RPMI8226 (cell line): ENCODE measurements around the gene CAMK4.
"Not testable (repeated sequence)": the region's sequence is repeated elsewhere in the genome, so short reads cannot be mapped to it uniquely, and the experiment has no call there.

Experiments
- DNase-seq: peaks from one replicate; pipeline ENCODE4 v3.0.0-alpha.2; 2015

The CAMK4 gene

DNA sequence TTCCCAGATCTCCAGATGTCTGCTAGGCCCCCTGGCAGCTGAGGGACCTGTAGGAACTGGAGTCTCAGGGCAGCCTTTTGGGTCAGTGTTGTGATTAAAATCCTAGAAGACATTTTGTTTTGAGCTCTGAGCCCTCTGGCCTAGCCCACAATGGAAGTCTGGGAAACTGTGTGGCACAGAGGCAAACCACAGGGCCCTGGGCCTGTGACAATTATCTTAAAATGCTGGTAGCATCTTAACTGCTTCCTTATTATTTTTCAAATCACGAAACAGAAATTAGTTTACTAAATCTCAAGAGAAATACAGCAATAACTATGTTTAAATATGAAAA, 162.6 kb downstream of the CAMK4 start:
- no peak for DNase-seq

DNA sequence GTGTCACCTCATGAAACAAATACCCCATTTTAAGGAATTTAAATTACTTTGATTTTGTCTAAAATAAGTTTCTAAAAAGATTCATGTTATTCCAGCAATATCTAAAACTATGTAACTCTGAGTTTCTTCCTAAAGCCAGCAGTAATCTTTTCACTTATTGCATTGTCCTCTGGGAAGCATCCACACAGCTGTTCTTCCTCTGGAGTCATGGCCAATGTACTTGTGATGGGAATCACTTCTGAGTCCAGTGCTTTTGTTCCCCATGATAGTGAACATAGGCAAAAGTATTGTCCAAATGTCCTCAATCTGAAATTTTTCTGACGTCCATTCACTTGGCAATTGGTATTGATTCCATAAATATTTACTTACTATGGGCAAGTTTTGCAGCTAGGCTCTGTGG, 163.2 kb downstream of the CAMK4 start:
- DNase-seq, result no peak

DNA sequence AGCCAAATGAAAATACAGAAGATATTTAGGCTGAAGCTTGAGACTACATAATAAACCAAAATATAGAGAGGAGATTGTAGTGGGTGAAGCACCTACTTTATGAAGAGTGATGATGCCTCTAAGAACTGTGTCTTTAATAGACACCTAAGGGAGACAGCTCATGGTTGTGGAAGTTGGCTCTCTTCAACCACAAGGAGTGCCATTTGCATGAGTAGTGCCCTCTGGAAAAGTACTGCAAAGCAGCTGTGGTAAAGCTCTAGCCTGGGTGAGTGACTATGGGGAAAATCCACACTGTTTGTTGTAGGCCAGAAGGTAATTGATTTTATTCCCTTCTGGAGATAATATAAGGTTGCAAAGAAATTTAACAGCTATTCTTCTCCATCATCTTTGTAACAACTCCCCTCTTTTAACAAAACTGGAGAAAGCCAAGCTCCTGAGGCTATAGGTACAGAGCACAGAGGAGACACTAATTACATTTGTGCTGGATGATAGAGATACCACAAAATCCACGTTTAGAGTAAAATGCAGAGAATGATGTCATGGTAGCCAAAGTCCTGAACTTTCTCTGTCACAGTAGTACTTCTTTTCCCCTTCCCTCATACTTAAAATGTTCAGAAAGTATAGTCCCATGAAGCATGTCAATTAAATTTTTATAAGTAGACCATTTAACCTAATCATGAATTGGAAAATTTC, 165.4 kb downstream of the CAMK4 start:
- DNase-seq, result no peak

DNA sequence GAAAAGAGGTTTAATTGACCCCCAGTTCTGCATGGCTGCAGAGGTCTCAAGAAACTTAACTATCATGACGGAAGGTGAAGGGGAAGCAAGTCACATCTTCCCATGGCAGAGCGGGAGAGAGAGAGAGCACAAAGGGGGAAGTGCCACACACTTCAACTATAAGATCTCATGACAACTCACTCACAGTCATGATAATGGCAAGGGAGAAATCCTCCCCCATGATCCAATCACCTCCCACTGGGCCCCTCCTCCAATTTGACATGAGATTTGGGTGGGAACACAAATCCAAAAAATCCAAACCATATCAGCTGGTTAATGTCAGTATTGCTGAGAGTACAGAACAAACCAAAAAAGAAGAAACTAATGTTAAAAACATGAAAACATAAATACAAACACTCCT, 168.0 kb downstream of the CAMK4 start:
- DNase-seq, result no peak

DNA sequence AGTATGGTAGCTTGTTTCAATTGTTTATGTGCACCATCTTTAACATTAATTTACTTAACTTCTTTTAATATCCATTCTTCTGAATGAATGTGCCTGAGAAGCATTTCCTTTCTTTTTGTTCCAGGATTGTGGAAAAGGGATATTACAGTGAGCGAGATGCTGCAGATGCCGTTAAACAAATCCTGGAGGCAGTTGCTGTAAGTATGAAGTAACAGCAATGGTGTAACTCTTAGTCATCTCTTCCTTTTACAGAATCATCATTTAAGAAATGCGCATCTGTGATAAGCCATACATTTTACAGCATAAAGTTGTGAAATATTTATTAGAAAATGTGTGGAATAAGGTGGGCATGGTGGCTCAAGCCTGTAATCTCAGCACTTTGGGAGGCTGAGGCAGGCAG, 170.4 kb downstream of the CAMK4 start:
- no peak for DNase-seq

DNA sequence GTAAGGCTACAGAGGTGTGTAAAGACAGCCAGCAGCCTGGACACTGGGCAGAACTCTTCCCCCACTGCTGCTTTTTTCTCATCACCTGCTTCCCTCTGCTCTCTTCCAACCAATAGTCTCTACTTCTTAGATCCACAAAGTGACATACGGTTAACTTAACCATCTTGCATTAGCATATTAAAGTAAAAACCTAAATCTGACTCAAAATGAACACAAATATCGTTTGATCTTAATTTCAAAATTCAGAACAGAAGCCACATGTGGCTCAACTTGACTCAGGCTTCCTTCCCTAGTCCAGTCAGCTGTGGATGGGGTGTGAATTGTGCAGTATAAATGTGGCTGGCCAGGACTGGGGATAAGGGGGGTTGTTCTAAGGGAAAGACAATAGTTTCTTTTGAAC, 173.8 kb downstream of the CAMK4 start:
- no peak for DNase-seq

DNA sequence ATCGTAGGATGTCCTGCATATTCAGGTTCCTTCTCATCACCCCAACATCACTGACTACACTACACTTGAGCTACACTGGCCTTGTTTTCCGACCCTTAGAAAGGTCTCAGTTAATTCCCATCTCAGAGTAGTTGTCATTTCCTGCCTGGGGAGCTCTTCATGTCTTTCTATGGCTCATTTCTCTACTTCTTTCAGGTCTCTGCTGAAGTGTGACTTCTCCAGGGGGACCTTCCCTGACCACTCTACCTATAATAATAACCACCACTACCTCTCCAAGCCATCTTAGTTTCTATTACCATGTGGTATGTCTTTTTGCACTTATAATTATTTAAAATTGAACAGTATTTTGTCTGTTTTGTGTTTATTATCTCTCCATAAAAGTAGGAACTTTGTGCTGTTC, 174.9 kb downstream of the CAMK4 start:
- DNase-seq, result no peak

DNA sequence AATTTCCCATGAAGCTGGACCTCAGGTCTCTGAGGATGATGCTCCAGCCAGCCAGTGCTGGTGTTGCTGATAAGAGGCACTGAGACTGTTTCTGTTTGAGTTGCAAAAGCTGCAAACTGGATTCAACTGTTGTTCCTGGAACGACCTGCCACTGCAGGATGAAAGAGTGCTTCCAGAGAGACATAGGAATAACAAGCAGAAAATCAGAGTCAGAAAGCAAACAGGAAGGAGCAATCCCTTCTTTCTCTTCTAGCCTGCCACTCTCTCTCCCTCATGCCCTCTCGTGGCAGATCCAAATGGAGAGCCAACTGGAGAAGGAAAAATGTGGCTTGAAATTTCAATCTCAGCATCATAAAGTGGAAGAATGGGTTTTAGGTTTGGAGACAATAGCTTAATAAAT, 177.7 kb downstream of the CAMK4 start:
- no peak for DNase-seq

DNA sequence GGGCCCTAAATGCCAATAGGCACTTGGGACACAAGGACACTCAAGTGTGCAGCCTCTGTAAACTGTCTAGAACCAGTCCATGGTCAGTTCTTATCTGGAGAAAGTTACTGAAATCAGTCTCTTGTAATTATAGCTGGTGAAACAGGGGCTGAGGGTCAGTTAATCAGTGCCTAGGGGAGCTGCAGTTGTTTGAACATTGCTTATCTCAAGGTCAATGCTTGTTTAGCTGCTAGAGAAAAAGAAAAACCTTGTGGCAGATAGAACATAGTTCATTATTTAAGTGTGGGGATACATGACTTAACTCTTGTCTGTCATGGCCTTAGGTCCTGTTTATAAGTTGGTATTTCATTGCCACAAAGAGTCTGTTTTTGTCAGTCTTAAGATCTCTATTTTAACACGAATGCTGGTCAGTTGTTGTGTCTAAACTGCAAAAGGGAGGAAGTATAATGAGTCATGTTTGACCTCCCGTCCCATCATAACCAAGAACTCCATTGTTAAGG, 180.1 kb downstream of the CAMK4 start:
- DNase-seq, result no peak

DNA sequence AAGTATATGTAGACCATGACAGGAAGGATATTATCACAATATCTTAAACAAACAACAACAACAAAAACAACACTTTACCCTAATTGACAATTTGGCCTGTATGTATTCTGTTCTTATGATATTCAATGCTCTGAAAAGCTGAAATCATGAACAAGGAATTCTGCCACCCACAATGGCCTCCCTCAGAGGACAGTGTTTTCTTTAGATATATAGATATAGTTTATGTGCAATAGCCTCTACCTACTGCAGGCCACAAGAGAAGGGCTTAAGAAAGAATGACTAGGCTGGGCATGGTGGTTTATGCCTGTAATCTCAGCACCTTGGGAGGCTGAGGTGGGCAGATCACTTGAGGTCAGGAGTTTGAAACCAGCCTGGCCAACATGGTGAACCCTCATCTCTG, 183.4 kb downstream of the CAMK4 start:
- DNase-seq, result no peak

DNA sequence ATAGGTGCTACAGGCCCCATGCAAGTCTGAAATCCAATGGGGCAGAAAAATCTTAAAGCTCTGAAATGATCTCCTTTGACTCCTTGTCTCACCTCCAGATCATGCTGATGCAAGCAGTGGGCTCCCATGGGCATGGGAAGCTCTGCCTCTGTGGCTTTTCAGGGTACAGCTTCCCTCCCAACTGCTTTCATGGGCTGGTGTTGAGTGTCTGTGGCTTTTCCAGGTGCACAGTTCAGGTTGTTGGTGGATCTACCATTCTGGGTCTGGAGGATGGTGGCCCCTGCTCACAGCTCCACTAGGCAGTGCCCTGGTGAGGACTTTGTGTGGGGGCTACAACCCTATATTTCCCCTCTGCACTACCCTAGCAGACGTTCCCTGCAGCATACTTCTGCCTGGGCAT, 184.6 kb downstream of the CAMK4 start:
- DNase-seq, result no peak

DNA sequence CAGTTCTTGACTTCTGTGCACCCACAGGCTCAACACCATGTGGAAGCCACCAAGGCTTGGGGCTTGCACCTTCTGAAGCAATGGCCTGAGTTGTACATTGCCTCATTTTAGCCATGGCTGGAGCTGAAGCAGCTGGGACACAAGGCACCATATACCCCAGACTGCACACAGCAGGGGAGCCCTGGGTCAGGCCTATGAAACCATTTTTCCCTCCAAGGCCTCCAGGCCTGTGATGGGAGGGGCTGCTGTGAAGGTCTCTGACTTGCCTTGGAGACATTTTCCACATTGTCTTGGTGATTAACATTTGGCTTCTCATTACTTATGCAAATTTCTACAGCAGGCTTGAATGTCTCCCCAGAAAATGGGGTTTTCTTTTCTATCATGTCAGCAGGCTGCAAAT, 185.1 kb downstream of the CAMK4 start:
- not testable (repeated sequence) for DNase-seq

DNA sequence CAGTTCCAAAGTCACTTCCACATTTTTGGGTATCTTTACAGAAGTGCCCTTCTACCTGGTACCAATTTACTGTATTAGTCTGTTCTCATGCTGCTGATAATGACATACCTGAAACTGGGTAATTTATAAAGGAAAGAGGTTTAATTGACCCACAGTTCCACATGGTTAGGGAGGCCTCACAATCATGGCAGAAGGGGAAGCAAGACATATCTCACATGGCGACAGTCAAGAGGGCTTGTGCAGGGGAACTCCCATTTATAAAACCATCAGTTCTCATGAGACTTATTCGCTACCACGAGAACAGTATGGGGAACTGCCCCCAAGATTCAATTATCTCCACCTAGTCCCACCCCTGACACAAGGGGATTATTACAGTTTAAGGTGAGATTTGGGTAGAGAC, 185.9 kb downstream of the CAMK4 start:
- not testable (repeated sequence) for DNase-seq

DNA sequence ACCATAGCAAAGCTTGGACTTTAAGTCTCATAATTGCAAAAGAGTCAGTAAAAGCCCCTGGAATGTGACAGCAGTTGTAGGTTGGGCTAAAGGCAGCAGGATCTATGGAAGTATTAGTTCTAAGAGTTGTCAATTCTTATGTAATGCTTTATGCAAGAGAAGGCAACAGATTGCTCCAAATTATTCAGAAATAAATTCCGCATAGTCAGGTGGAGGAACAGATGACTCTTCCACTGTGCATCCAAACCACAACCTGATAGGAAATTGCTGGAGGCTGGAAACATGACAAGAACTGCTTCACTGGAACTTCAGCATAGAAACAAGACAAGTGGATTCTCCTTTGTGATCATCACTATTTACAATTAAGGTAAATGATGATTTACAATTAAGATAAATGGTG, 187.1 kb downstream of the CAMK4 start:
- no peak for DNase-seq

DNA sequence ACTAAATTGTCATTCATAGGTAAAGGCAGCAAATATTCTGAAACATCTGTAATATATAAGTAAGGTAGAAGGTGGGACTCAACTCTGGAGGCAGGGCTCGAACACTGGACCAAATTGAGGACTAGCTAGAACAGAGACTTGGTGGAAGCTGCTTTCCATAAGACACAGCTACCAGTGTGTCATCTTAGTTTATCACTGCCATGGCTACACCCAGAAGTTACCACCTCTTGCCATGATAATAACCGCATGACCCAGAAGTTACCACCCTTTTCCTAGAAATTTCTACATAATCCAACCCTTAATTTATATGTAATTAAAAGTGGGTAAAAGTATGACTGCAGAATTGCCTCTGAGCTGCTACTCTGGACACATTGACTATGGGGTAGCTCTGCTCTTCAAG, 188.4 kb downstream of the CAMK4 start:
- DNase-seq, result no peak

DNA sequence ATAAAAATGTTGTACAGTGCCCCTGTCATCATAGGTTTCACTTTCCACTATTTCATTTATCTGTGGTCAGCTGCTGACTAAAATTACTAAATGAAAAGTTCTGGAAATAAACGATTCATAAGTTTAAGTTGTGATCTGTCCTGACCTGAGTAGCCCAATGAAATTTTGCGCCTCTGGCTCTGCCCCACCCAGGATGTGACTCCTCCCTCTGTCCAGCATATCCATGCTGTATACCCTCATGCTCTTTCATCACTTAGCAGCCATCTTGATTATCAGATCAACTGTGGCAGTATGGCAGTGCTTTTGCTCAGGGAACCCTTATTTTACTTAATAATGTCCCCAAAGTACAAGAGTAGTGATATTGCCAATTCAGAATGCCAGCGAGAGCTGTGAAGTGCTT, 190.9 kb downstream of the CAMK4 start:
- DNase-seq, result no peak

DNA sequence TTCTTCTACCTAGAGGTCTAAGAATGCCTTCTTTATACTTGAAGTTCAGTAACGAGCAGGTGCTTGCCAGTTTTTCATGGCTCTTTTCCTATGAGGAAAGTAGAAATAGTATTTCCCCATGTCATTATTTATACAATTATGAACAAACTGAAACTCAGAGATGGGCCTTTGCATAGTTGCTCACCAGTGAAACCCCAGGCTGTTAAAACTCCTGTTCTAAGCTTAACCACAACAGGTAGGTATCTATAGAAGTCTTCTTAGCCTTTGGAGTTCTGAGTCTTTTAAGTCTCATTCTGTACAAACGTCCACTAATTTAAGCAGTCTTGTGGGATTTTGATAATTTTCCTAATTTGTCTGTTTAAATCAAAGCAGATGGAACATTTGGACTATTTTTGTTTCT, 198.1 kb downstream of the CAMK4 start:
- no peak for DNase-seq

DNA sequence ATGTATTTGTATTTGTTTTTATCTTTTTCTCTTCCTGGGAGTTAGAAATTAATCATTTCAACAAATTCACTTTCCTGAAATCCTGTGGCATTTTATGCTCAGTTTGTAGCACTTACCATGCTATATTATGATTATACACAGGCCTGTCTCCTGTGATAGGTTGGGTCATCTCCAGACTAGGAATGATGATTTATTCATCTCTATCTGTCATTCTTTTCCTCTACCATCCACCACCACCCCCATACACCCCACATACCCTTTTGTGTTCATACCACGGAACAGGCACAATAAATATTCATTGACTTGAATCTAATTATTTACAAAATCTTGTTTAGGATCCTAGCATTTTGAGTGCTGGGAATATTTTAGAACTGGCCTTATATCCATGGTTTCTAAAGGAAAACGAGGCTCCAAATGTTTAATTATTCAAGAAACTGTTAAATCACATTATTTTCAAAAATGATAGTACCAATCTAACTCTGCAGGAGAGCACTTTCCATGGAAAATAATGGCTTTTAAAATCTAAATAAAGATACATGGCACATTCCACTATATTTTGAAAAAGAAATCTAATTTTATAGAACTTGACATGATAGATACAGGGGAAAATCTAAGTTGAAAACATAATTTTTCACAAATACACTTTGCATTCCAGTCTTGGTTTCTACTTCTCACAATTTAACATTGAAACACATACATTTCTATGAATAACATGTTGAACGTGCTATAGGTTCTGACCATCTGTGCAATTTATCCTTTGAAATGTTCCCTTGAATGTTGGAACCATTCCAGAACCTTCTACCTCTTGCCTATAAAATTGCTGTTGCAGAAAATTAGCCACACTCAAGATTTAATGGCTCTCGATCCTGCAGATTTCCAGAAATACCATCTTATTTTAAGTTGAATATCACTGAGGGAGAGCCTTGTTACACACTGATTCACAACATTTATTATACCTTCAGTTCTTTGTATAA, 198.8 kb downstream of the CAMK4 start:
- DNase-seq, result no peak

DNA sequence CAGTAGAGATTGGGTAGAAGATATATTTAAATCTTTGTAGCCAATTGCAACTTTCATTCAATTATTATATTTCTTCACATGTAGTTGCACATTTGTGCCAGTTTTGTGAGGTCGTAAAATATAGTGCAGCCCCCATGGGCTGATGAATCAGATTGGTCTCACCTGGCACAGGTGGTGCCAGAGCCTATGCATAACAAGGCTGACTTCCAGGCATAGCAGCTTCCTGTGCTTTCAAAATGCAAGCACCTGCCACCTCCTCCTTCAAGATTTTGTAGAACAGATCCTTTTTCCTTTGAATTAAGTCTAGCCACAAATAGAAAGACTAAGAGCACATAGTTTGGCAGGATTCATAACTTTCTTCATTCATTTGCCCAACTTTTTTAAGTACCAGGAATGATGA, 201.0 kb downstream of the CAMK4 start:
- DNase-seq, result no peak

DNA sequence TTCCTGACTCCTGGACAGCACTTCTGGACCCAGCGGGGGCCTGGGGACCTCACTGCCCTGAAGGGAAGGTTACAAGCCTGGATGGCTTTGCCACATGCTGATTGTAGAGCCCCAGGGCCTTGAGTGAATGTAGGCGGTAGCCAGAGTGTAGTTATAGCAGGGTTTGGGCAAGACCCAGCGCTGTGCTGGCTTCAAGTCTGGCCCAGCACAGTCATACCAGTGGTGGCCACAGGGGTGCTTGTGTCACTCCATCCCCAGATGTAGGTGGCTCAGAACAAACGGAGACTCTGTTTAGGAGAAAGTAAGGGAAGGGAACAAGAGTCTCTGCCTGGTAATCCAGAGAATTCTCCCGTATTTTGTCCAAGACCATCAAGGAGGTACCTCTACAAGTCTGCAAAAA, 203.6 kb downstream of the CAMK4 start:
- no peak for DNase-seq

DNA sequence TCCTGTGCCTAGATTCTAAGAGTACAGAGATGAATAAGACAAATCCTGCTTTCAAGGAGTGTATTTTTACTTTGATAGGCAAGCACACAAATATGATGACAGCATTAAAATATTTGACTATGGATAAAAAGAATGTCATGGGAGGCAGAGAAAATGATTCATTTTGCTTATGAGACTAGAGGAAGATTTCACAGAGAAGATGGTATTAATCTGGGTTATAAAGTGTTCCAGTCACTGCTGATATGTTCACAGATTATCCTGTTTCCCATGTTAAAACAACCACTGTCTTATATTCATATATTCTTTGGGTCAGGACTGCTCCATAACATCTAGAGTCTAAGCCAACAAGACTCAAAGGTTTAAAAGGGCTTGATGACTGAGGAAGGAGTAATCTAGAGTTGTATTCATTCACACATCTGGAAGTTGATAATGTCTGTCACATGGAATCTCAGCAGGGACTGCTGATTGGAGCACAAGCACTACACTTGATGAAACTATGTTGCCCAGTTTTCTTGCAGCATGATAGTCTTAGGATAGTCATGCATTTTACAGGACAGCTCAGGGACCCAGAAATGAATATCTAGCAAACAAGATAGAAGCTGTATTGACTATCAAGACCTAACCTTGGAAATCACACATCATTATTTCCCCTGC, 208.8 kb downstream of the CAMK4 start:
- DNase-seq, result no peak

DNA sequence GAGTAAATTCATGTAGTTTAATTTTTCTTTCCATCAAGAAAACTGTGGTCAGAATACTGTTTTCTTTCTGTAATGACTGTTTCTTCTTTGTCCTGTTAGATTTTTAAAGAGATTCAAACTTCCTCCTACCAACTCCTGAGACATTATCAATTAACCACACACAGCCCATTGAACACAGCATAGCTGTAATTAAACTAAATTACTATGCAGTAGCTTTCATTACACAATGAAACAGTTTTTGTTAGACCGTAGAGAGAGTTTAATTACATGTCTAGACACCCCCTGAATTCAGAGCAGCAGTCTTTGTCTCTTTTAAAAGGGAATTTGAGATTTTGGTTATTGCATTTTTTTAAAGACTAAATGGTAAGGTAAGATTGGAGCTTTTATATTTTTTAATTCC, 210.6 kb downstream of the CAMK4 start:
- no peak for DNase-seq

DNA sequence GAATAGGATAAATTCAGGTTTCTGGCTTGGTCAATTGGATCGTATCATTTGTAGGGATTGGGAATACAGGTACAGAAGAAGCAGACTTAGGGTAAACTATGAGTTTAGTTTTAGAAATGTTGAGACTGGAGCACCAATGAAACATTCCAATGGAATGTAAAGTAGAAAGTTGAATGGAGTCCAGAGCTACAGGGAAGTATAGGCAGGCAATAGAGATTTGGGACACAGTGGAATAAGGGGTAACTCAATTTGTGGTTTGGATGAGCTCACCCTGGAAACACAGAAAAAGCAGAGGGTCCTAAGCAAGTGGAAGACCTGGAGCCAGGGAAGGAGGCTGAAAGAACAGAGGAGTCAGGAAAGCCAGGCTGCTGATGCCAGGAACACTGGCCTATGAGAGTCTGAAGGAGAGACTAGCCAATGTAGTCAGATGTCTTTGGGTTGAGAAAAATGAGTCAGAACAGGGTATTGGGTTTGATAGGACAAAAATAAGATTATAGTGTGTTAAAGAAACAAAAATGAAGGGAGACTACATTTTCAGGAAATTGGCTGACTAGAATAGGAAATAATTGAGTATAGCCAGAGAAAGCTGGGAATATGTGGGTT, 215.4 kb downstream of the CAMK4 start:
- DNase-seq, result no peak
